NT2/D1 (cell line): Measurements from ENCODE around the gene SLC6A7.

ENCODE experiments used
- SUZ12 ChIP-seq: IDR thresholded peaks from 2 replicates; pipeline ENCODE4 v1.6.1; 2011; ENCODE audit not compliant: insufficient read length, insufficient read depth; ENCODE audit errors: extremely low read depth
- ZNF274 ChIP-seq: IDR thresholded peaks from 2 replicates; pipeline ENCODE4 v1.6.1; 2011; ENCODE audit warnings: mild to moderate bottlenecking, low read depth, low read length

- TF ChIP-seq ZNF274 (no peak), SUZ12 (no peak)
These were observed 14.8 kb upstream of the SLC6A7 start for GRCh38 chr5:150175076-150175475.
